H9 (cell line): ENCODE data around the gene STH. TPM values are rescaled to one million over a fixed set of nuclear protein-coding genes. Genes with fewer than 3 reads are reported as not detected.

Source experiments
- DNase-seq: peaks from one replicate; pipeline ENCODE4 v3.0.0-alpha.2; 2017
- H2AFZ ChIP-seq: one replicate; pipeline ENCODE4 v1.6.1; 2013; ENCODE audit warnings: mild to moderate bottlenecking, low read length, control low read depth, moderate library complexity
- H2AK5ac ChIP-seq: 2 replicates; pipeline ENCODE4 v1.6.1; 2013; ENCODE audit warnings: low read length, control low read depth, mixed read lengths; ENCODE audit not compliant: insufficient read length
- H2BK120ac ChIP-seq: one replicate; pipeline ENCODE4 v1.6.1; 2013; ENCODE audit warnings: low read depth, mild to moderate bottlenecking, low read length, control low read depth, inconsistent platforms; ENCODE audit not compliant: poor library complexity, severe bottlenecking
- H2BK12ac ChIP-seq: 2 replicates; pipeline ENCODE4 v1.6.1; 2013; ENCODE audit warnings: low read length, control low read depth, mixed read lengths, low read depth; ENCODE audit not compliant: insufficient read length
- H2BK15ac ChIP-seq: 2 replicates; pipeline ENCODE4 v1.6.1; 2013; ENCODE audit warnings: low read depth, low read length, control low read depth
- H2BK20ac ChIP-seq: one replicate; pipeline ENCODE4 v1.6.1; 2013; ENCODE audit warnings: low read depth, mild to moderate bottlenecking, low read length, control low read depth, inconsistent platforms; ENCODE audit not compliant: poor library complexity, severe bottlenecking
- H2BK5ac ChIP-seq: 2 replicates; pipeline ENCODE4 v1.6.1; 2013; ENCODE audit warnings: low read length, control low read depth, mixed read lengths; ENCODE audit not compliant: insufficient read length
- H3K14ac ChIP-seq: 2 replicates; pipeline ENCODE4 v1.6.1; 2013; ENCODE audit warnings: low read length, control low read depth; ENCODE audit not compliant: insufficient read depth
- H3K18ac ChIP-seq: 2 replicates; pipeline ENCODE4 v1.6.1; 2013; ENCODE audit warnings: low read depth, mild to moderate bottlenecking, mixed read lengths, low read length, control low read depth; ENCODE audit not compliant: insufficient read length
- H3K23ac ChIP-seq: 2 replicates; pipeline ENCODE4 v1.6.1; 2013; ENCODE audit warnings: low read length, control low read depth, mixed read lengths, low read depth; ENCODE audit not compliant: insufficient read length
- H3K23me2 ChIP-seq: 2 replicates; pipeline ENCODE4 v1.6.1; 2013; ENCODE audit warnings: low read depth, mild to moderate bottlenecking, mixed read lengths, low read length, control low read depth; ENCODE audit not compliant: insufficient read length, poor library complexity, severe bottlenecking
- H3K27ac ChIP-seq: 2 replicates; pipeline ENCODE4 v1.5.1; 2013; ENCODE audit warnings: low read length, control low read depth, mixed read lengths, low read depth; ENCODE audit not compliant: insufficient read length
- H3K27me3 ChIP-seq: 2 replicates; pipeline ENCODE4 v1.6.1; 2013; ENCODE audit warnings: low read length, control low read depth, inconsistent platforms; ENCODE audit not compliant: insufficient read depth
- H3K4ac ChIP-seq: 2 replicates; pipeline ENCODE4 v1.6.1; 2013; ENCODE audit warnings: low read depth, mild to moderate bottlenecking, control low read depth, inconsistent platforms, low read length, moderate library complexity
- H3K4me1 ChIP-seq: 2 replicates; pipeline ENCODE4 v1.6.1; 2013; ENCODE audit warnings: low read length, control low read depth, inconsistent platforms; ENCODE audit not compliant: insufficient read depth
- H3K4me2 ChIP-seq: 2 replicates; pipeline ENCODE4 v1.6.1; 2013; ENCODE audit warnings: low read length, control low read depth, mixed read lengths; ENCODE audit not compliant: insufficient read length, insufficient read depth
- H3K56ac ChIP-seq: 2 replicates; pipeline ENCODE4 v1.6.1; 2013; ENCODE audit warnings: low read depth, mild to moderate bottlenecking, mixed read lengths, low read length, control low read depth; ENCODE audit not compliant: insufficient read length
- H3K79me1 ChIP-seq: 2 replicates; pipeline ENCODE4 v1.6.1; 2013; ENCODE audit warnings: low read depth, mild to moderate bottlenecking, moderate library complexity, low read length, control low read depth, inconsistent platforms; ENCODE audit not compliant: insufficient read depth, poor library complexity, severe bottlenecking
- H3K79me2 ChIP-seq: 2 replicates; pipeline ENCODE4 v1.6.1; 2013; ENCODE audit warnings: low read length, control low read depth, inconsistent platforms; ENCODE audit not compliant: insufficient read depth
- H3K9ac ChIP-seq: 2 replicates; pipeline ENCODE4 v1.6.1; 2013; ENCODE audit warnings: low read length, control low read depth, mixed read lengths; ENCODE audit not compliant: insufficient read length; ENCODE audit errors: extremely low read depth
- H3K9me3 ChIP-seq: one replicate; pipeline ENCODE4 v1.6.1; 2013; ENCODE audit warnings: low read depth, low read length, inconsistent platforms; ENCODE audit not compliant: control insufficient read depth
- H3T11ph ChIP-seq: one replicate; pipeline ENCODE4 v1.6.1; 2013; ENCODE audit warnings: mild to moderate bottlenecking, low read length, control low read depth, inconsistent platforms
- H4K20me1 ChIP-seq: one replicate; pipeline ENCODE4 v1.6.1; 2013; ENCODE audit not compliant: control insufficient read depth, insufficient read length, insufficient read depth
- H4K5ac ChIP-seq: 2 replicates; pipeline ENCODE4 v1.6.1; 2013; ENCODE audit warnings: low read depth, mild to moderate bottlenecking, mixed read lengths, low read length, control low read depth; ENCODE audit not compliant: insufficient read length
- H4K8ac ChIP-seq: replicated peaks from 2 replicates; pipeline ENCODE4 v1.6.1; 2013; ENCODE audit warnings: low read length, control low read depth, mixed read lengths, low read depth; ENCODE audit not compliant: insufficient read length
- H4K91ac ChIP-seq: 2 replicates; pipeline ENCODE4 v1.6.1; 2013; ENCODE audit warnings: low read depth, mild to moderate bottlenecking, moderate library complexity, mixed read lengths, low read length, control low read depth; ENCODE audit not compliant: insufficient read length
- H3K27ac Mint-ChIP-seq, 3 experiments: 2 replicates in 2 of 3; 3 replicates in 1 of 3; pipeline ENCODE4 v1.8.0; 2020 to 2021; ENCODE audit warnings: mixed read lengths in 3 of 3, mild to moderate bottlenecking in 1 of 3, moderate library complexity in 1 of 3
- H3K27me3 Mint-ChIP-seq: 2 replicates; pipeline ENCODE4 v1.8.0; 2021; ENCODE audit warnings: low read depth, mild to moderate bottlenecking, moderate library complexity, mixed read lengths
- H3K36me3 Mint-ChIP-seq, 3 experiments: 2 replicates in 2 of 3; 3 replicates in 1 of 3; pipeline ENCODE4 v1.8.0; 2020 to 2021; ENCODE audit warnings: low read depth in 3 of 3, mixed read lengths in 3 of 3; ENCODE audit not compliant: insufficient read depth in 1 of 3
- H3K4me1 Mint-ChIP-seq, 2 experiments: 2 replicates each; pipeline ENCODE4 v1.8.0; 2020; ENCODE audit warnings: mixed read lengths in 2 of 2
- H3K4me3 Mint-ChIP-seq, 2 experiments: 2 replicates in 1 of 2; 3 replicates in 1 of 2; pipeline ENCODE4 v1.8.0; 2020 to 2021; ENCODE audit warnings: mild to moderate bottlenecking in 2 of 2, mixed read lengths in 2 of 2, moderate library complexity in 1 of 2
- H3K9me3 Mint-ChIP-seq, 2 experiments: 2 replicates in 1 of 2; 3 replicates in 1 of 2; pipeline ENCODE4 v1.8.0; 2020; ENCODE audit warnings: mild to moderate bottlenecking in 2 of 2, mixed read lengths in 2 of 2, moderate library complexity in 1 of 2
- WGBS: extraction: QIAGEN DNeasy Blood & Tissue Kit; methylation state at CpG from one replicate; pipeline ENCODE4 v1.1.7; 2013; ENCODE audit warnings: missing lambda C conversion rate, low lambda C conversion rate, mixed read lengths; ENCODE audit not compliant: insufficient read length; ENCODE audit errors: extremely low coverage; 5-methylcytosine and 5-hydroxymethylcytosine counted together
- total RNA-seq: library from RNA; stranded (reverse); gene quantifications from 2 replicates; pipeline ENCODE4 v1.2.1, GENCODE V29; 2021
- TF ChIP-seq, protein P1 (sequence below): fragments of 200-600 bp; sonication (generic); conservative IDR thresholded peaks from 3 replicates; pipeline ENCODE4 v1.8.0; 2021; ENCODE audit warnings: antibody characterized with exemption, mild to moderate bottlenecking

Gene STH
- total RNA-seq, 1 experiment from 2014 or later: not detected

DNA sequence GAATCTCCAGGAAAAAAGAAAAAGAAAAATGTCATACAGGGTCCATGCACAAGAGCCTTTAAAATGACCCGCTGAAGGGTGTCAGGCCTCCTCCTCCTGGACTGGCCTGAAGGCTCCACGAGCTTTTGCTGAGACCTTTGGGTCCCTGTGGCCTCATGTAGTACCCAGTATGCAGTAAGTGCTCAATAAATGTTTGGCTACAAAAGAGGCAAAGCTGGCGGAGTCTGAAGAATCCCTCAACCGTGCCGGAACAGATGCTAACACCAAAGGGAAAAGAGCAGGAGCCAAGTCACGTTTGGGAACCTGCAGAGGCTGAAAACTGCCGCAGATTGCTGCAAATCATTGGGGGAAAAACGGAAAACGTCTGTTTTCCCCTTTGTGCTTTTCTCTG lies 845 bp downstream of the STH start:
- Histone ChIP-seq H3T11ph (no peak overlapping the region), H4K20me1 (no peaks in the 10 kb centered on the region), H3K27me3 (no peaks in the 10 kb centered on the region), H3K23me2 (no peaks in the 10 kb centered on the region), H2AK5ac (no peak overlapping the region), H3K56ac (no peak overlapping the region), H4K91ac (no peak overlapping the region), H4K8ac (no peak overlapping the region), H2BK15ac (no peak overlapping the region), H2AFZ (no peak overlapping the region), H2BK12ac (no peak overlapping the region), H3K4ac (no peak overlapping the region), H3K14ac (no peak overlapping the region), H3K23ac (no peak overlapping the region), H3K4me2 (no peak overlapping the region), H4K5ac (no peak overlapping the region), H2BK120ac (no peak overlapping the region), H3K9ac (no peak overlapping the region), H3K79me1 (no peaks in the 10 kb centered on the region), H2BK20ac (no peak overlapping the region), H3K9me3 (no peaks in the 10 kb centered on the region), H2BK5ac (no peak overlapping the region), H3K79me2 (no peaks in the 10 kb centered on the region), H3K4me1 (no peaks in the 10 kb centered on the region), H3K27ac (no peak overlapping the region), H3K18ac (no peak overlapping the region)
- no CpG with 5 or more reads among the region's 9 CpGs for WGBS
- H3K4me1 Mint-ChIP-seq: peaks cover 0 to 5% of the 10 kb centered on the region in 2 experiments; a peak in 1 of 4 replicates
- DNase-seq: no peak
- H3K27me3 Mint-ChIP-seq: no peaks in the 10 kb centered on the region; the same call in 1 of the 2 replicates
- no peak overlapping the region for H3K4me3 Mint-ChIP-seq
- H3K27ac Mint-ChIP-seq: no peak overlapping the region; a peak in 1 of 7 replicates
- H3K9me3 Mint-ChIP-seq: no peaks in the 10 kb centered on the region; a peak in 1 of 5 replicates
- H3K36me3 Mint-ChIP-seq: no peaks in the 10 kb centered on the region
- TF ChIP-seq, protein P1, sequence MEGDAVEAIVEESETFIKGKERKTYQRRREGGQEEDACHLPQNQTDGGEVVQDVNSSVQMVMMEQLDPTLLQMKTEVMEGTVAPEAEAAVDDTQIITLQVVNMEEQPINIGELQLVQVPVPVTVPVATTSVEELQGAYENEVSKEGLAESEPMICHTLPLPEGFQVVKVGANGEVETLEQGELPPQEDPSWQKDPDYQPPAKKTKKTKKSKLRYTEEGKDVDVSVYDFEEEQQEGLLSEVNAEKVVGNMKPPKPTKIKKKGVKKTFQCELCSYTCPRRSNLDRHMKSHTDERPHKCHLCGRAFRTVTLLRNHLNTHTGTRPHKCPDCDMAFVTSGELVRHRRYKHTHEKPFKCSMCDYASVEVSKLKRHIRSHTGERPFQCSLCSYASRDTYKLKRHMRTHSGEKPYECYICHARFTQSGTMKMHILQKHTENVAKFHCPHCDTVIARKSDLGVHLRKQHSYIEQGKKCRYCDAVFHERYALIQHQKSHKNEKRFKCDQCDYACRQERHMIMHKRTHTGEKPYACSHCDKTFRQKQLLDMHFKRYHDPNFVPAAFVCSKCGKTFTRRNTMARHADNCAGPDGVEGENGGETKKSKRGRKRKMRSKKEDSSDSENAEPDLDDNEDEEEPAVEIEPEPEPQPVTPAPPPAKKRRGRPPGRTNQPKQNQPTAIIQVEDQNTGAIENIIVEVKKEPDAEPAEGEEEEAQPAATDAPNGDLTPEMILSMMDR: no peak
